ENCODE measurements around the gene CMKLR1. TPM values are rescaled to one million over a fixed set of nuclear protein-coding genes. Genes with fewer than 3 reads are reported as not detected.

The CMKLR1 gene
- total and polyA plus RNA-seq, 7 donors, result 0.94 to 7.0 (median 4.4) TPM

- 91% methylated on average over 1 of the region's 1 CpG for WGBS, 3 donors
- TF ChIP-seq CTCF (IDR thresholded peaks at IDR 0.05), result no peak
- intact Hi-C loops (cut with DNase I), result no loop called here
These were observed 73.6 kb downstream of the CMKLR1 start for GRCh38 chr12:108265505-108265904.

GRCh38 chr12:108260969-108261368, 78.1 kb downstream of the CMKLR1 start:
- no peaks in the 10 kb centered on the region for H3K27me3 ChIP-seq (ENCODE audit: insufficient read depth in 3 of 3, low read length in 2 of 3)
- no peak for ATAC-seq
- no peak for DNase-seq
- intact Hi-C loops (cut with DNase I), result no loop called here
- TF ChIP-seq CTCF (IDR thresholded peaks at IDR 0.05), result no peak
- H3K27ac ChIP-seq, result no peak overlapping the region
- H3K4me1 ChIP-seq, result no peaks in the 10 kb centered on the region
- H3K4me3 ChIP-seq, result no peak overlapping the region
- no peaks in the 10 kb centered on the region for H3K36me3 ChIP-seq (ENCODE audit: insufficient read depth in 1 of 2, low read depth in 1 of 2)
- H3K9me3 ChIP-seq, result peaks cover 17% of the 10 kb centered on the region

More at GRCh38 chr12:108265505-108265904, 73.6 kb downstream of the CMKLR1 start:
- Histone ChIP-seq H3K9me3 (peaks cover 8% of the 10 kb centered on the region), H3K36me3 (ENCODE audit: insufficient read depth in 1 of 2, low read depth in 1 of 2) (no peaks in the 10 kb centered on the region), H3K27me3 (ENCODE audit: insufficient read depth in 3 of 3, low read length in 2 of 3) (no peaks in the 10 kb centered on the region), H3K27ac (no peak overlapping the region), H3K4me1 (no peaks in the 10 kb centered on the region), H3K4me3 (no peak overlapping the region)
- ATAC-seq, result no peak
- DNase-seq, result no peak

- no peaks in the 10 kb centered on the region for H3K36me3 ChIP-seq (ENCODE audit: insufficient read depth in 1 of 2, low read depth in 1 of 2)
- ATAC-seq (no peak), DNase-seq (no peak)
- intact Hi-C loops (cut with DNase I), result no loop called here
- no peak for TF ChIP-seq CTCF (IDR thresholded peaks at IDR 0.05)
- H3K9me3 ChIP-seq, result peaks cover 17% of the 10 kb centered on the region
- no peak overlapping the region for H3K4me3 ChIP-seq
- H3K27me3 ChIP-seq (ENCODE audit: insufficient read depth in 3 of 3, low read length in 2 of 3), result no peaks in the 10 kb centered on the region
- H3K4me1 ChIP-seq, result no peaks in the 10 kb centered on the region
- no peak overlapping the region for H3K27ac ChIP-seq
- WGBS, 3 donors, result 35 to 63% (median 36%) methylated on average over 3 of the region's 3 CpGs
These were observed 79.1 kb downstream of the CMKLR1 start for GRCh38 chr12:108260039-108260438.

DNA sequence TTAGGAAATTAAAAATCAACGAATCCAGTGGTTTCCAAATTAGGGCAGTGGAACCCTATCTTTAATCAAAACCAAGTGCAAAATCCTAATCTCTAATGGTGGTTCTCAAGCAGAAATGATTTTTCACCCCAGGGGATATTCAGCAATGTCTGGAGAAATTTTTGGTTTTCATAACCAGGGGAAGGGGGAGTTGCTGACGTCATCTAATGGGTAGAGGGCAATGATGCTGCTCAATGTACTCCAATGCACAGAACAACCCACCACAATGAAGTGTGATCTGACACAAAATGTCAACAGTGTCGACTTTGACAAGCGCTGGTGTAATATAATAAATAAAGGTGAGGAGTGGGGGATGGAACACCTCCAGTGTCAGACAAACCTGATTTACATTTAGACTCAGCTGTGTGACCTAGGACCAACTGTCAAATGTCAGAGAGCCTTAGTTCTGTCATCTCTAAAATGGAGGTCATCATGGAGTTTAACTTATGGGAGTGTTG, 81.5 kb downstream of the CMKLR1 start:
- ATAC-seq (no peak), DNase-seq (no peak)
- WGBS, 3 donors, result 70 to 73% (median 71%) methylated on average over 4 of the region's 4 CpGs
- Histone ChIP-seq H3K4me3 (no peak overlapping the region), H3K36me3 (ENCODE audit: insufficient read depth in 1 of 2, low read depth in 1 of 2) (no peaks in the 10 kb centered on the region), H3K27ac (no peak overlapping the region), H3K27me3 (ENCODE audit: insufficient read depth in 3 of 3, low read length in 2 of 3) (peaks cover 0 to 1% (median 0%) of the 10 kb centered on the region in 3 donors), H3K9me3 (peaks cover 17% of the 10 kb centered on the region), H3K4me1 (no peaks in the 10 kb centered on the region)
- intact Hi-C loops (cut with DNase I), result no loop called here
- no peak for TF ChIP-seq CTCF (IDR thresholded peaks at IDR 0.05)

DNA sequence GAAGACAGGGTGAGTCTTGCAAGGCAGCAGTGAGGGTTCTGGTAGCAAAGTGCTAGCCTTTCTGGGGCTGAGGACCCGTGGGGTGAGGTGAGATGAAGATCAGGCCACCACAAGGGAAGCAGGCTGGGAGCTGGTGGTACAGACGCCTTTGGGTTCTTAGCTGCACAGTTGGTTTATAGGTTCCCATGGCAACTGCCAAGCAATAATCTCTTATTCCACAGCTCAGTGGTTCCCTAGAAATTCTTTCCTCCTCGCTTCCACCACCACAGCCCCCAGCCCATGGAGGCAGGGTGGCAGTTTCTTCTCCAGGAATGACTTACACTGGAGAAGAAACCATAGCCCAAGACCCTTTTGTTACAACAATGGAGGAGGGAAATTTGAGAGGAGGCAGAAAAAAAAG, 82.1 kb downstream of the CMKLR1 start:
- Histone ChIP-seq H3K9me3 (peaks cover 17% of the 10 kb centered on the region), H3K4me1 (no peaks in the 10 kb centered on the region), H3K36me3 (ENCODE audit: insufficient read depth in 1 of 2, low read depth in 1 of 2) (no peaks in the 10 kb centered on the region), H3K27ac (no peak overlapping the region), H3K27me3 (ENCODE audit: insufficient read depth in 3 of 3, low read length in 2 of 3) (peaks cover 0 to 1% (median 0%) of the 10 kb centered on the region in 3 donors), H3K4me3 (no peak overlapping the region)
- intact Hi-C loops (cut with DNase I), result no loop called here
- ATAC-seq (no peak), DNase-seq (no peak)
- TF ChIP-seq CTCF (IDR thresholded peaks at IDR 0.05), result no peak
- 23 to 30% (median 25%) methylated on average over 3 of the region's 3 CpGs for WGBS, 3 donors
